Fibroblast of skin of scalp (primary cell): ENCODE data around the gene PRR13.
"Not testable (repeated sequence)": the region's sequence is repeated elsewhere in the genome, so short reads cannot be mapped to it uniquely, and the experiment has no call there.

Experiments
- DNase-seq: peaks from one replicate; pipeline ENCODE4 v3.0.0-alpha.2; 2013

PRR13 gene

DNA sequence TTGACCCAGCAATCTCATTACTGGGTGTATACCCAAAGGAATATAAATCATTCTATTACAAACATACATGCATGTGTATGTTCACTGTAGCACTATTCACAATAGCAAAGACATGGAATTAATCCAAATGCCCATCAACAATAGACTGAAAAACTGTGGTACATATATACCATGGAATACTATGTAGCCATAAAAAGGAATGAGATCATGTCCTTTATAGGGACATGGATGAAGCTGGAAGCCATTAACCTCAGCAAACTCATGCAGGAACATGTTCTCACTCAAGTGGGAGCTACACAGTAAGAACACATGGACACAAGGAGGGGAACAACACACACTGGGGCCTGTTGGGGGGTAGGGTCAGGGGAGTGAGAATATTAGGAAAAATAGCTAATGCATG, 2.0 kb upstream of the PRR13 start:
- DNase-seq = not testable (repeated sequence)

DNA sequence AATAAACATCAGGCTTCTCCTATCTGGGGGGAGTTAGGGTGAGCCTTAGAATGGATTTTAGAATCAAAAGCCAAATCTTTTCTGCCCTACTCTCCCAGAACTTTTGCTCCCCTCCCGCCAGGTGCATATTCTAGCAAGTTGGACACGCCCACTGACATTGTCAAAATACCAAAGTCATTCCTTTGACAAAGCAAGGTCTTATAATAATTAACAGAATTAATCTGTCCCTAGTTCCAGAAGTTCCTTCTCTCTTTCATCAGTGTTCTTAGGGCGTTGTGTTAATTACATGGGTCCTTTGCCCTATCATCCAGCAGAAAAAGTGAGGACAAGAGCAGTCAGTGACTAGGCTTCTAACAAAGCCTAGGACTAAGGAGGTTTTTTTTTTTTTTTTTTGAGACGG, 2.4 kb downstream of the PRR13 start:
- no peak for DNase-seq

GRCh38 chr12:53444593-53445325, 3.2 kb downstream of the PRR13 start:
- not testable (repeated sequence) for DNase-seq

DNA sequence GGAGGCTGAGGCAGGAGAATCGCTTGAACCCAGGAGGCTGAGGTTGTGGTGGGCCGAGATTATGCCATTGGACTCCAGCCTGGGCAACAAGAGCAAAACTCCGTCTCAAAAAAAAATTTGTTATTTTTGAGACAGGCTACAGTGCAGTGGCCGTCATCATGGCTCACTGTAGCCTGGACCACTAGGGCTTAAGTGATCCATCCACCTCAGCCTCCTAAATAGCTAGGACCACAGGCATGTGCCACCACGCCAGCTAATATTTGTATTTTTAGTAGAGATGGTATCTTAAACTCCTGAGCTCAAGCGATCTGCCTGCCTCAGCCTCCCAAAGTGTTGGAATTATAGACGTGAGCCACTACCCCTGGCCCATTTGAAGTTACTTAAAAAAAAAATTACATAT, 9.4 kb downstream of the PRR13 start:
- DNase-seq = no peak

- DNase-seq = peak; percentile 100
Measured at GRCh38 chr12:53451661-53452158, 10.2 kb downstream of the PRR13 start, which contains the start of gene PCBP2. Gene PCBP2 (plus strand): TSS chr12:53452102. CDS start chr12:53454801, 2,699 bp downstream.

- peak; percentile 92 for DNase-seq
Measured at GRCh38 chr12:53452159-53453077, 10.9 kb downstream of the PRR13 start.

- DNase-seq = no peak
Measured at GRCh38 chr12:53453953-53454640, 12.6 kb downstream of the PRR13 start.

DNA sequence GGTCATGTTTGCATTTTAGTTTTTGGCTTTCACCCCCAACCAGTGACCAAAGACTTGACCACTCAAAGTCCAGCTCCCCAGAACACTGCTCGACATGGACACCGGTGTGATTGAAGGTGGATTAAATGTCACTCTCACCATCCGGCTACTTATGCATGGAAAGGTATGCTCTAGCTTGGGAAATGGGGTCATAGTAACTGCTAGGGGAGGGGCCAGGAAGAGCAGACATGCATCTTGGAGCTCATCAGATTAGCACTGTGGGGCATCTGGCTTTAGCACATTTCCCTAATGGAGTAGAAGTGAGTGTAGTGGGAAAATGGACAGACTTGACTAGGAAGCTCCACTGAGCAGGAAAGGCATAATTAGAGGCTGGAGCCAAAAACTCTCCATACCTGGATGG, 13.2 kb downstream of the PRR13 start:
- DNase-seq = no peak

- no peak for DNase-seq
Measured at GRCh38 chr12:53456654-53457366, 15.3 kb downstream of the PRR13 start.

- no peak for DNase-seq
Measured at GRCh38 chr12:53459097-53459496, 17.6 kb downstream of the PRR13 start.

- no peak for DNase-seq
Measured at GRCh38 chr12:53461059-53461458, 19.5 kb downstream of the PRR13 start.

GRCh38 chr12:53461591-53461990, 20.1 kb downstream of the PRR13 start:
- no peak for DNase-seq

DNA sequence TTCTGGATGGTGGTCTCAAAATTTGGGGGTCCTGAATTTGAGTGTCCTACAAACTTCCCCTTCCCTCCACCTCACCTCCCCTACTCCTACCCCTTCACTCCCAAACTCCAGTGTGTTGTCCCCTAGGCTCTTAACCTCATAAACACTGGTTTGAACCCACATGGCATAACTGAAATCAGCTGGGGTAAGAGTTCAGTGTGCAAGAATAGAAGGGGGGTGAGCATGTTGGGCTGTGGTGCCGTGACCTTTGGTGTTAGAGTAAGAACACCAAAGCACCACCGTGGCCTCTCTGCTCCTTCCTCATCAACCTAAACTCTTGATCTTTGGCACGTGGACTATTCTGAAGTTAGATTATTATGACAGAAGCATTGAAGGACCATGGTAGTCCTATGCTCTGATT, 21.4 kb downstream of the PRR13 start:
- DNase-seq = no peak

DNA sequence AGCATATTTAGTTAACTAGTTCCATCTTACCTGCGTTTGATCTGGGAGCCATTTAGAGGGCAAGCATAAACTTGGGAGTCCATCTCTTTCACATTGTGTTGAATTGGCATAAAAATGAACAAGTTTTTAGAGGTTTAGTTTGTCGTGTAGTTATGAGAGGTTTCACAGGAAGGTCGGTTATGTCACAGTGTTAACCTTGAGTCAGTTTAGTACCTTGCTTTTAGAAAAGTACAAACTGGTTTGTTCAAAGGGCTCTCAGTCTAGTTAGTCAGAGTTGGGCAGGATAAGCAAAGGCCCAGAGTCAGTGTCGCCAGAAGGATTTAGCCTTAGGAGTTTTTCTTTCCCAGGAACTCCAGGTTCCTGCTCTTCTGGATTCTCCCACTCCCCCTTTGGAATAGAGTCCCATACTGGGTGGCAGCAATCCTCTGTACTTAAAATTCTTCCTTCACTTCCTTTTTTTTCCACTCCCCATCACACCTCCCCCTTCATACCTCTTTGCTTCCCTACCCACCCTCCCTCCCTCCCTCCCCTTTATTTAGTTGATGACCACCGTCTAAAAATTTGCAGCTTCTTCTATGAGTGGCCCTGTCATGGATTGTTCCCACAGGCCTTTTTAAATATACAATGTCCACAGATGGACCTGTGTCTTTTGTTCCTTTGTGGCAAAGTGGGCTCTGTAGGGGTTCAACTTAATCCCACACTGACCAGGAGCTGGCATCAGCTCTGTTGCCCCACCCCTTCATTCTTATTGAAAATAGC, 22.4 kb downstream of the PRR13 start:
- no peak for DNase-seq

DNA sequence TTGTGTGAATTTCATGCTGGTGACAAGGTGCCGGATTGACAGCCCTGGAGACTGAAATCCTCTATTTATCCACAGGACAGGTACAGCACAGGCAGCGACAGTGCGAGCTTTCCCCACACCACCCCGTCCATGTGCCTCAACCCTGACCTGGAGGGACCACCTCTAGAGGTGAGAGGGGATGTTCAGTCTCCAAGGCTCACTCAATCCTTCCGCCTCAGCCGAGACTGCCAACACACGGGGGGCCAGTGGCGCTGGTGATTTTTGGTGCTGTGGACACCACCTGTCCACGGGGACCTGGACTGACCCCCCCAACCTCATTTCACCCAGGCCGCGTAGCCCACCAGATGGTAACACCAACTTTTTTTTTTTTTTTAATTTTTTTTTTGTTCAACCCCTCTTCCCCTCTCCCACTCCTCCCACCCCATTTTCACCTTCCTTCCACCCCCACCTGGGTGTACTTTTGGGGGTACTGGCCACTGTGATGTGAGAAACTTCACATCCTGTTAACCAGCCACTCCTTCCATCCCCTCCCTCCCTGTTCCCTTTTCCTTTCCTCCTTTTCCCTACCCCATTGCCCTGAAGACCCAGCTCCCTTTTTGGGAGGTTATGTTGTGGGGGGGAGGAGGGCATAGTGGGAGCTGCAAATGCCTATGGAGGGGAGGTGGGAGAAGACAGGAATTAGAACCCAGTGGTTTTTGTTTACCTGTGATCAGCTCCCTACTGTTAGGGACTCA, 23.3 kb downstream of the PRR13 start:
- DNase-seq = no peak

GRCh38 chr12:53465679-53466078, 24.1 kb downstream of the PRR13 start:
- DNase-seq = no peak

DNA sequence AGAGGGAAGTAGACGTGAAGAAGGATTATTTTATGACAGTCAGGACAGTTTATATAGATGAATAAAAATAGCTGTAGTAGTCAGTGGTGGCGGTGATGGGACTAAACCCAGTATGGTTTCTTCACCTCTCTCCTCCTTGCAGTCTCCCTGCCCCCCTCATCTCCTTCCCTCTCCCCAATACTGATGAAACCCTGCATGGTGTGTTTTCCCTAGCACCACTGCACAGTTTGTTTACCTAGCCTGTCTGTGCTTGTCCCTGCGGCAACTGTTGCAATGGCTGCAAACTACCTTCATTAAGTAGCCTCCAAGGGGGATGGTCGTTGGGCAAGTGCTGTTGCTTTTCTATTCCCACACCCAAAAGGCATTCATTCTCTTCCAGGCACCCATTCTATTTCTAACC, 25.1 kb downstream of the PRR13 start:
- DNase-seq = no peak

DNA sequence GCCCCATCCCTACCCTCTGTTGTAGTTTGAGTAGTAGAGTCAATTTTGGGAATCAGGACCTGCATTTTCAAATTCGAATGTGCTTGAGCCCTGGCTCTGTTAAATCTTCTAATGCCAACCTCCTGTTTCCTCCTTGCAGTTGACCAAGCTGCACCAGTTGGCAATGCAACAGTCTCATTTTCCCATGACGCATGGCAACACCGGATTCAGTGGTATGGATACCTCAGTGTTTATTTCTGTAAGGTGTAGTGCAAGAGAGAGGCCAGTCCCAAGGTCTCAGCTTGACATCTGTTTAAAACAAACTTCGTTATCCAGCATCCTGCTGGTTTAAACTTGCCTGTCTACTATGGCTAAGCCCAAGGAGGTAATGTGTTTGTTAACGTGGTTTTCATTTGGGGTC, 25.5 kb downstream of the PRR13 start:
- DNase-seq = no peak

- no peak for DNase-seq
Measured at GRCh38 chr12:53467880-53468279, 26.3 kb downstream of the PRR13 start.

- no peak for DNase-seq
Measured at GRCh38 chr12:53468282-53468681, 26.7 kb downstream of the PRR13 start.
